Left lung (tissue), 10 donors: Measurements from ENCODE around the gene RAF1. TPM values are rescaled to one million over a fixed set of nuclear protein-coding genes. Genes with fewer than 3 reads are reported as not detected.
A peak's percentile ranks its signal among the peaks of the same experiment; 100 is the strongest.

Experiments used
- ATAC-seq: fragments of 200-7000 bp; cut with Tn5 transposase; one replicate; pipeline ENCODE4 v1.9.1; 2020; ENCODE audit warnings: moderate library complexity
- DNase-seq, 4 donors: peaks; one replicate each; pipeline ENCODE4 v3.0.0-alpha.2; 2013 to 2020
- H3K27ac ChIP-seq, 2 donors: fragments of 200-600 bp; sonication (generic) in 1 of 2; one replicate each; pipeline versions ENCODE4 v1.5.0 to v1.8.0; 2020 to 2021
- H3K27me3 ChIP-seq, 2 donors: fragments of 200-600 bp; sonication (generic) in 1 of 2; one replicate each; pipeline versions ENCODE4 v1.5.0 to v1.8.0; 2020 to 2021
- H3K36me3 ChIP-seq, 2 donors: fragments of 200-600 bp; sonication (generic) in 1 of 2; one replicate each; pipeline versions ENCODE4 v1.5.0 to v1.8.0; 2020 to 2021
- H3K4me1 ChIP-seq, 2 donors: fragments of 200-600 bp; one replicate each; pipeline ENCODE4 v1.8.0; 2021
- H3K4me3 ChIP-seq, 2 donors: fragments of 200-600 bp; sonication (generic) in 1 of 2; one replicate each; pipeline versions ENCODE4 v1.5.0 to v1.8.0; 2020 to 2021; ENCODE audit warnings: mild to moderate bottlenecking in 1 of 2
- H3K9me3 ChIP-seq, 2 donors: fragments of 200-600 bp; sonication (generic) in 1 of 2; one replicate each; pipeline versions ENCODE4 v1.5.0 to v1.8.0; 2020 to 2021
- intact Hi-C, 2 donors: fragments of 100-400 bp; cut with DNase I; formaldehyde crosslinking; loops; one replicate each; pipeline versions ENCODE4 v1.11.2 to v1.14.2; 2022
- polyA plus RNA-seq, 6 donors: library from polyadenylated mRNA; unstranded; fragments of 120-200 nt; gene quantifications; one replicate each; pipeline ENCODE4 v1.2.1, GENCODE V29; 2013; ENCODE audit not compliant: insufficient read length in 6 of 6
- total RNA-seq, 2 donors: library from RNA; stranded (reverse); fragmentation: NEBNext Ultra II Directional; extraction: Animal tissue kit (Norgen Biotek cat#: 25700); gene quantifications; one replicate each; pipeline ENCODE4 v1.2.1, GENCODE V29; 2021
- TF ChIP-seq, protein P1 (sequence below), 2 donors: fragments of 200-600 bp; sonication (generic) in 1 of 2; IDR thresholded peaks; one replicate each; pipeline versions ENCODE4 v1.5.0 to v1.8.0; 2021; ENCODE audit warnings: antibody characterized with exemption in 2 of 2
- donor health status: DM: no; HTN: yes; CAD: no.
- donor health status: DM: no; HTN: no; CAD: no.

RAF1 gene
- total and polyA plus RNA-seq, 8 donors: 75.8 to 147 (median 128) TPM

DNA sequence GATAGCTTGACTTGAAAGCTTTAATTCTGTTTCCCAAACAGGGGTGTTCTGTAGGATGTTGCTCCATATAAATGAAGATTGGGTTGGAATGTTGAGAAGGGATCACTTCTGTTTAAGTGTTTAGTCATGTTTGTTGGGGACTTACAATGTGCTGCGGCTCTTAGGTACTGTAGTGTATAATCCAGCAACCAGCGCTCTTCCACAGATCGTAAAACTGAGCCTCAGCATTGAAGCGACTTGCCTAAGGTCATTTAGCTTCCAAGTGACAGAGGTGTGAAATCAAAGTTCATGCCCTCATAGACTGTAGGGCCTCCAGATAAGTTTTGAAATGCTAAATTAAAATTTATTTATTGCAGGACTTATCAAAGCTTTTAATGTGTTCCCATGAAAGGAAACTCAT is 105.2 kb downstream of the RAF1 start:
- H3K9me3 ChIP-seq: no peaks in the 10 kb centered on the region
- intact Hi-C loops: no loop called here
- H3K27me3 ChIP-seq: peaks cover 0 to 14% of the 10 kb centered on the region in 2 donors
- peak overlapping the region in 1 of 2 donors; percentile 82 for H3K4me3 ChIP-seq
- TF ChIP-seq, protein P1, sequence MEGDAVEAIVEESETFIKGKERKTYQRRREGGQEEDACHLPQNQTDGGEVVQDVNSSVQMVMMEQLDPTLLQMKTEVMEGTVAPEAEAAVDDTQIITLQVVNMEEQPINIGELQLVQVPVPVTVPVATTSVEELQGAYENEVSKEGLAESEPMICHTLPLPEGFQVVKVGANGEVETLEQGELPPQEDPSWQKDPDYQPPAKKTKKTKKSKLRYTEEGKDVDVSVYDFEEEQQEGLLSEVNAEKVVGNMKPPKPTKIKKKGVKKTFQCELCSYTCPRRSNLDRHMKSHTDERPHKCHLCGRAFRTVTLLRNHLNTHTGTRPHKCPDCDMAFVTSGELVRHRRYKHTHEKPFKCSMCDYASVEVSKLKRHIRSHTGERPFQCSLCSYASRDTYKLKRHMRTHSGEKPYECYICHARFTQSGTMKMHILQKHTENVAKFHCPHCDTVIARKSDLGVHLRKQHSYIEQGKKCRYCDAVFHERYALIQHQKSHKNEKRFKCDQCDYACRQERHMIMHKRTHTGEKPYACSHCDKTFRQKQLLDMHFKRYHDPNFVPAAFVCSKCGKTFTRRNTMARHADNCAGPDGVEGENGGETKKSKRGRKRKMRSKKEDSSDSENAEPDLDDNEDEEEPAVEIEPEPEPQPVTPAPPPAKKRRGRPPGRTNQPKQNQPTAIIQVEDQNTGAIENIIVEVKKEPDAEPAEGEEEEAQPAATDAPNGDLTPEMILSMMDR (IDR thresholded peaks at IDR 0.05): no peak
- no peak overlapping the region for H3K27ac ChIP-seq
- peaks cover 13 to 60% of the 10 kb centered on the region in 2 donors for H3K4me1 ChIP-seq
- no peaks in the 10 kb centered on the region for H3K36me3 ChIP-seq
- DNase-seq (no peak), ATAC-seq (no peak)

DNA sequence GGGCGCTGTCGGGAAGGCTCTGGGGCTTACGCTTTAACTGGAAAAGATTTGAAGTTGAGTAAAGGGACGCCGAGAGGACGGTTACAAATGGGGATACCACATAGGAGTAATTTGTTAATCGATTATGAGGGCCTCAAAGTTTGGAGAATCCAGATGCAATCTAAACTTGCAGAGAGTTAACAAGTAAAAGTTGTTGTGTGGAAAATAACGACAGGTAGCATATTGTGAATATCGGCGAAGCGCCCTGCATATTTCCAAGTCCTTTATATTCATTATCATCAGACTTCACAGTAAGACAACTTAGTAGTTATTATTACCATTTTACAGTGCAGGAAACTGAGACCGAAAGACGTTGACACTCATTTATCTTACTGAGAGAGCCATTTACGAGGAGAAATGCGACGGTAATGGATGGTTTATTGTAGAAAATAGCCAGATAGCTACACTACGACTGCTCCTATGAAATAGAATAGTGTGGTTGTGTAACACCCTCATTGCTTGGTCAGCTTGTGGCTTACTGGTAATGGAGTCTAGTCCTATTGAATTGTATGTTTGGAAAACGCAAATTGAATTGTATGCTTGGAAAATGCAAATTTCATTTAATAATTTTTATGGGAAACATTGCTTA is 106.3 kb downstream of the RAF1 start:
- ATAC-seq: peak; percentile 35
- H3K4me3 ChIP-seq: peak overlapping the region; percentile 82 to 84
- H3K36me3 ChIP-seq: no peaks in the 10 kb centered on the region
- TF ChIP-seq, protein P1 (IDR thresholded peaks at IDR 0.05): no peak
- intact Hi-C loops: no loop called here
- H3K9me3 ChIP-seq: no peaks in the 10 kb centered on the region
- H3K27ac ChIP-seq: peak overlapping the region; percentile 94 to 98
- H3K27me3 ChIP-seq: peaks cover 0 to 25% of the 10 kb centered on the region in 2 donors
- peak in 1 of 4 donors; percentile 20 for DNase-seq
- peaks cover 13 to 60% of the 10 kb centered on the region in 2 donors for H3K4me1 ChIP-seq

DNA sequence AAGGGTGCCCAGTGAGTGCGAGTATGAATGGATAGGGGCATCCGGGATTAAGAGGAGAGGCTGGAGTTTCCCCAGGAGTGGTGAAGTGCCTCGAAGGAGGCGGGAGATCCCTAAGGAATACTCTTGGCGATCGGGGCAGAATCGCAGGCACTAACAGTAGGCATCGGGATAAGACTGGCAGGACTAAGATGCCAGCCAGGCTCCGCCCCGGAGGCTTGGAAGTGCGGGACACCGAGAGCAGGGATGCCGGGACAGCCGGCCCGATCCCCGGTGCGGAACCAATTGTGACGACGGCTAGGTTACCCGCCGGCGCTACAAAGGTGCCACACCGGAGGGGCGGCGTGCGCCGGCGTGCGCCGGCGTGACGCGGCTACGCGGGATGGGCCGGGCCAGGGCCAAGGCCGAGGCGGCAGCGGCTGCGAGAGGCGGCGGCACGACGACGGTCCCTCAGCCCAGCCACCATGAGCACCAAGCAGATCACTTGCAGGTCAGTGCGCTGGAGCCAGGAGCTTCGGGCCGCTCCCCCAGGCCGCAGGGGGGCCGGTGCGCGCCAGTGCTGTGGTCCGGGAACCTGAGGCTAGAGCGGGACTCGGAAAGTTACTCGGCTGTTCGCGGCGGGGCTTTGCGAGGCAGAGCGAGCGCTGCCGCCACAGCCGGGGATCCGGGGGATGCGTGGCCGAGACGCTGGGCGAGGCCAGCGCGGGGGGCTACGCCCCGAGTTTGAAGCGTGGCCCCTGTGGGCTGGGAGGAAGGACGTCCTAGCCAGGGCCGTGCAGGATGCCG is 107.0 kb downstream of the RAF1 start, which contains the start of gene MKRN2:
TSS of gene MKRN2 (plus strand) at position 398 of the 783 bp plus-strand sequence. CDS start at position 462, 64 bp downstream.
- Histone ChIP-seq H3K27me3 (peaks cover 0 to 32% of the 10 kb centered on the region in 2 donors), H3K4me3 (peak within 1 kb of the TSS; percentile 82 to 84), H3K27ac (peak within 1 kb of the TSS; percentile 94 to 98), H3K9me3 (no peaks in the 10 kb centered on the region), H3K4me1 (peaks cover 13 to 60% of the 10 kb centered on the region in 2 donors), H3K36me3 (no peaks in the 10 kb centered on the region)
- ATAC-seq (peak; percentile 97), DNase-seq (peak; percentile 87 to 97 (median 90))
- intact Hi-C loops: no loop called here
- TF ChIP-seq, protein P1 (IDR thresholded peaks at IDR 0.05): no peak

DNA sequence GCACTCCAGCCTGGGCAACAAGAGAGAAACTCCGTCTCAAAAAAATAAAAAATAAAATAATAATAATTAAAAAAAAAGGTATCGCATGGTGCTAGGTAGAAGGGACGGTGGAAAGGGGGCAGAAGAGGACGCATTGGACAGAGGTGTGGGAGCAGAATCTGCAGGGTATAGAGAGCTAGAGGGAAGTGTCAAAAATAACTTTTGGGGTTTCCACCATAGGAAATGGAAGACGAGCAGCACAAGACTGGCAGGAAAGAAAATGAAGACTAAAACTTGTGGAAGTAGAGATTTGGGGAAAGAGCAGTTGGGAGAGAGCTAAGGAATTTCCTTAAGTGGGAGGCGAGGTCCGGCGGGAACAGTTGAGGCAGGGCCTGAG is 107.6 kb downstream of the RAF1 start:
- H3K4me1 ChIP-seq: peaks cover 13 to 56% of the 10 kb centered on the region in 2 donors
- peak; percentile 9 for ATAC-seq

More for the DNA sequence above, 107.6 kb downstream of the RAF1 start:
- no peaks in the 10 kb centered on the region for H3K9me3 ChIP-seq
- peaks cover 0 to 38% of the 10 kb centered on the region in 2 donors for H3K27me3 ChIP-seq
- TF ChIP-seq, protein P1 (IDR thresholded peaks at IDR 0.05): no peak
- H3K27ac ChIP-seq: peak overlapping the region; percentile 94 to 98
- intact Hi-C loops: no loop called here
- DNase-seq: no peak
- H3K4me3 ChIP-seq: peak overlapping the region; percentile 82 to 84
- H3K36me3 ChIP-seq: no peaks in the 10 kb centered on the region
